Anterior cingulate cortex (tissue), 58 donors: Measurements from ENCODE around the gene B3GNT7.
"Not testable (repeated sequence)": the region's sequence is repeated elsewhere in the genome, so short reads cannot be mapped to it uniquely, and the experiment has no call there.

ENCODE experiments used
- DNase-seq, 58 donors: peaks; one replicate each; lab custom pipeline; 2025; lab: John Stamatoyannopoulos, UW

The B3GNT7 gene

GRCh38 chr2:231399046-231399852 lies 3.7 kb downstream of the B3GNT7 start:
- no peak for DNase-seq

GRCh38 chr2:231399853-231400680 lies 4.6 kb downstream of the B3GNT7 start:
- DNase-seq: peak in 22 of 58 donors; percentile 10 to 75 (median 29)

- DNase-seq: not testable (repeated sequence)
Measured at GRCh38 chr2:231400681-231401080, 5.2 kb downstream of the B3GNT7 start.

- not testable (repeated sequence) for DNase-seq
Measured at GRCh38 chr2:231401101-231401500, 5.6 kb downstream of the B3GNT7 start.

GRCh38 chr2:231403421-231404182 lies 8.1 kb downstream of the B3GNT7 start:
- not testable (repeated sequence) for DNase-seq

GRCh38 chr2:231404183-231404578 lies 8.7 kb downstream of the B3GNT7 start:
- not testable (repeated sequence) for DNase-seq

GRCh38 chr2:231405601-231406367 lies 10.3 kb downstream of the B3GNT7 start:
- not testable (repeated sequence) for DNase-seq

- not testable (repeated sequence) for DNase-seq
Measured at GRCh38 chr2:231407686-231408085, 12.2 kb downstream of the B3GNT7 start.

GRCh38 chr2:231408304-231408703 lies 12.8 kb downstream of the B3GNT7 start:
- DNase-seq: not testable (repeated sequence)

- no peak for DNase-seq
Measured at GRCh38 chr2:231409776-231410175, 14.3 kb downstream of the B3GNT7 start.

- DNase-seq: no peak
Measured at GRCh38 chr2:231410293-231411004, 14.9 kb downstream of the B3GNT7 start.

GRCh38 chr2:231411237-231411636 lies 15.7 kb downstream of the B3GNT7 start:
- DNase-seq: no peak

- peak in 55 of 58 donors; percentile 16 to 90 (median 71) for DNase-seq
Measured at GRCh38 chr2:231411831-231412617, 16.5 kb downstream of the B3GNT7 start.

GRCh38 chr2:231412618-231412963 lies 17.1 kb downstream of the B3GNT7 start:
- no peak for DNase-seq

GRCh38 chr2:231413456-231413855 lies 17.9 kb downstream of the B3GNT7 start:
- no peak for DNase-seq

GRCh38 chr2:231413921-231414476 lies 18.5 kb downstream of the B3GNT7 start:
- no peak for DNase-seq

GRCh38 chr2:231415029-231415428 lies 19.5 kb downstream of the B3GNT7 start:
- no peak for DNase-seq
